Endothelial cell of umbilical vein (primary cell): ENCODE results near the gene TMEM132E. TPM values are rescaled to one million over a fixed set of nuclear protein-coding genes. Genes with fewer than 3 reads are reported as not detected.

Source experiments
- BruUV-seq: library from RNA; stranded (reverse); fragments of 400-500 nt; replicated peaks from 2 replicates; lab custom pipeline; 2021; lab: Mats Ljungman, UMichigan
- CTCF ChIA-PET: fragments of 300-600, 350-600 bp; sonication (Branson Sonifier 250); formaldehyde crosslinking; loops from one replicate; lab custom pipeline; 2021; ENCODE audit warnings: antibody characterized with exemption, inconsistent platforms; lab: Charles Lee
- POLR2A ChIA-PET: fragments of 300-600, 350-600 bp; sonication (Branson Sonifier 250); formaldehyde crosslinking; loops from one replicate; lab custom pipeline; 2021; ENCODE audit warnings: antibody characterized with exemption, inconsistent platforms; lab: Charles Lee
- DNase-seq: peaks from one replicate; pipeline ENCODE4 v3.0.0-alpha.2; 2011; ENCODE audit warnings: low read depth, low spot score
- FAIRE-seq: peaks from 2 replicates; lab custom pipeline; 2011; peaks lifted over from hg19 to GRCh38; lab: Jason Lieb, UNC
- H2AFZ ChIP-seq: 2 replicates; pipeline ENCODE4 v1.6.0; 2012; ENCODE audit warnings: low read depth, low read length, control low read depth, inconsistent platforms
- H3K27ac ChIP-seq: 2 replicates; pipeline ENCODE4 v1.5.1; 2011; ENCODE audit warnings: low read depth, mild to moderate bottlenecking, control low read depth, low read length, moderate library complexity; ENCODE audit not compliant: insufficient read depth
- H3K27me3 ChIP-seq, 2 experiments: 2 replicates each; pipeline versions ENCODE4 v1.6.0 to v1.6.1; 2011; ENCODE audit warnings: low read length in 2 of 2, mixed read lengths in 1 of 2; ENCODE audit not compliant: control insufficient read depth in 2 of 2, insufficient read depth in 2 of 2
- H3K36me3 ChIP-seq, 2 experiments: 2 replicates in 1 of 2; 3 replicates in 1 of 2; pipeline ENCODE4 v1.5.1; 2011; ENCODE audit warnings: low read length in 2 of 2, mild to moderate bottlenecking in 1 of 2, moderate library complexity in 1 of 2; ENCODE audit not compliant: control insufficient read depth in 2 of 2, insufficient read depth in 2 of 2; ENCODE audit errors: extremely low read depth in 1 of 2
- H3K4me1 ChIP-seq: 3 replicates; pipeline ENCODE4 v1.5.1; 2011; ENCODE audit warnings: mild to moderate bottlenecking, low read length; ENCODE audit not compliant: control insufficient read depth, insufficient read depth; ENCODE audit errors: extremely low read depth
- H3K4me2 ChIP-seq: 2 replicates; pipeline ENCODE4 v1.6.1; 2011; ENCODE audit warnings: low read length, control low read depth, mixed read lengths; ENCODE audit not compliant: insufficient read depth
- H3K4me3 ChIP-seq, 3 experiments: fragments of 200-600 bp in 1 of 3; sonication (generic), shearing (Covaris generic) in 1 of 3; replicated peaks in 1 of 3; 2 replicates each; pipeline ENCODE4 v1.5.1; 2011 to 2016; ENCODE audit warnings: control low read depth in 3 of 3, low read length in 3 of 3, mild to moderate bottlenecking in 2 of 3, inconsistent platforms in 1 of 3, low read depth in 1 of 3, moderate library complexity in 1 of 3; ENCODE audit not compliant: insufficient read depth in 1 of 3
- H3K79me2 ChIP-seq: 2 replicates; pipeline ENCODE4 v1.6.0; 2012; ENCODE audit warnings: low read length, inconsistent platforms; ENCODE audit not compliant: control insufficient read depth, insufficient read depth
- H3K9ac ChIP-seq: replicated peaks from 2 replicates; pipeline ENCODE3; 2011; ENCODE audit warnings: low read length, control low read depth; ENCODE audit not compliant: insufficient read depth; ENCODE audit errors: extremely low read depth
- H3K9me1 ChIP-seq: replicated peaks from 3 replicates; pipeline ENCODE4 v1.6.0; 2011; ENCODE audit warnings: mild to moderate bottlenecking, low read length; ENCODE audit not compliant: control insufficient read depth, insufficient read depth; ENCODE audit errors: extremely low read depth
- H3K9me3 ChIP-seq: replicated peaks from 2 replicates; pipeline ENCODE4 v1.5.1; 2012; ENCODE audit warnings: low read length, inconsistent platforms; ENCODE audit not compliant: control insufficient read depth, insufficient read depth
- H4K20me1 ChIP-seq: replicated peaks from 2 replicates; pipeline ENCODE3; 2011; ENCODE audit warnings: mild to moderate bottlenecking, low read length; ENCODE audit not compliant: control insufficient read depth, insufficient read depth; ENCODE audit errors: extremely low read depth
- EZH2 ChIP-seq: IDR thresholded peaks from 2 replicates; pipeline ENCODE4 v1.6.1; 2012; ENCODE audit warnings: borderline replicate concordance, low read depth, mild to moderate bottlenecking, moderate library complexity, low read length, inconsistent platforms; ENCODE audit not compliant: severe bottlenecking
- GATA2 ChIP-seq: IDR thresholded peaks from 2 replicates; pipeline ENCODE4 v1.7.0; 2011; ENCODE audit warnings: low read depth, mild to moderate bottlenecking, moderate library complexity, mixed read lengths, low read length; ENCODE audit not compliant: insufficient read length, insufficient read depth
- MYC ChIP-seq: IDR thresholded peaks from one replicate; pipeline ENCODE4 v1.6.1; 2011; ENCODE audit warnings: mild to moderate bottlenecking, low read depth, low read length
- POLR2A ChIP-seq: IDR thresholded peaks from 2 replicates; pipeline ENCODE4 v1.6.1; 2012; ENCODE audit warnings: low read depth, mild to moderate bottlenecking, control low read depth, low read length
- dilution Hi-C: fragments of 300-500 bp; cut with MboI; formaldehyde crosslinking; loops from one replicate; pipeline ENCODE4 v1.15.0; 2019; ENCODE audit warnings: low sequenced_read_pairs; ENCODE audit not compliant: extremely low pct_ligation_motif_present
- intact Hi-C: fragments of 100-400 bp; cut with micrococcal nuclease; formaldehyde crosslinking; loops from one replicate; pipeline ENCODE4 v1.10.0; 2022
- polyA plus RNA-seq, 4 experiments: library from polyadenylated mRNA; depleted of rRNA in 3 of 4; stranded (reverse) in 3 of 4; unstranded in 1 of 4; fragments of >200 nt; gene quantifications; 2 replicates each; pipeline versions ENCODE4 v1.2.1 to v1.2.3, GENCODE V29; 2011 to 2012; ENCODE audit warnings: missing spikeins in 1 of 4
- total RNA-seq: library from RNA; stranded (reverse); gene quantifications from 2 replicates; pipeline ENCODE4 v1.2.3, GENCODE V29; 2021
- TF ChIP-seq, protein P1 (sequence below), 2 donors: IDR thresholded peaks; 1 replicate in 1 of 2; 2 replicates in 1 of 2; pipeline ENCODE4 v1.5.1; 2011; ENCODE audit warnings: low read length in 2 of 2, mild to moderate bottlenecking in 2 of 2, moderate library complexity in 2 of 2, control low read depth in 1 of 2, inconsistent platforms in 1 of 2, low read depth in 1 of 2; ENCODE audit not compliant: insufficient read depth in 1 of 2; ENCODE audit errors: extremely low read depth in 1 of 2
- TF ChIP-seq, protein P2 (sequence below): IDR thresholded peaks from 2 replicates; pipeline ENCODE4 v1.6.1; 2011; ENCODE audit not compliant: insufficient read depth, insufficient read length

Gene TMEM132E
- total and polyA plus RNA-seq, 2 donors (not counting 3 experiments of a cell fraction or from before 2014, with no cell fraction given) = not detected

DNA sequence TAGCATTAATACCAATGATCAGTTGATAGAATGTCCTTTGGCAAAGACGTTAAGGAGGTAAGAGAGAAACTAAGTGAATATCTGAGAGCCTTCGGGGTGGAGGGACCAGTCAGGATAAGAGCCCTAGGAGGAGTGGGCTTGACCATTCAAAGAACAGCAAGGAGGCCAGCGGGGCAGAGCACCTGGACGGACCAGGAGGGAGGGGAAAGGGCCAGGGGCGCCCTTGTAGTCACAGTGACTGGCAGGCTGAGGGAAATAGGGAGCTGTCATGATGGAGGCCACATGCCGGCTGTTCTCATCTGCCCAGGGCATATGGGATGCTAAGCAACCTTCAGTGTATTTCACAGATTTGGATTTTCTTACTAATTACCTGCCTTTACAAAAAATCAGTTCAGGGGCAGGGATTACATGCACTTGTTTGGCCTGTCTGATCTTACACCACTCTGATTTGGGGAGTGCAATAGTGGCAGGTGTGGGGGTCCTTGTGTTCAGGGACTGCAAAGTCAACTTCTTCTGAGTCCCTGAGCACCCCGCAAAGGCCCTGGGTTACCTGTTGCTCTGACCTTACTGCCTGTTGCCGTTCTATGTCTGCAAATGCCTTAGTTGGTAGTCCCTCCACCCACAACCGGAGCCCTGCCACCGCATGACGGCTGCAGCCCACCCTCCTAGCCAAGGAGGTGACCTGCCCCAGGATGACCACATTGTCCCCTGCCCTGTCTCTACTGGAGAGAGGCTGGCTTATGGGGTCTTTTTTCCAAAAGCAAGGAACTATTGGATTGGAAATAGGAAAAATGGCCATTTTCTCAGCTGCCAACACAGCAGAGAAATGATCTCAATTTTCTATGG lies 10.0 kb downstream of the TMEM132E start:
- Histone ChIP-seq H4K20me1 (no peaks in the 10 kb centered on the region), H3K79me2 (no peaks in the 10 kb centered on the region), H3K9me3 (no peaks in the 10 kb centered on the region), H2AFZ (no peak overlapping the region), H3K27ac (no peak overlapping the region), H3K4me2 (no peak overlapping the region), H3K36me3 (no peaks in the 10 kb centered on the region), H3K27me3 (peaks cover 4 to 14% of the 10 kb centered on the region in 2 experiments), H3K9ac (no peak overlapping the region), H3K4me1 (no peaks in the 10 kb centered on the region), H3K9me1 (no peaks in the 10 kb centered on the region), H3K4me3 (no peak overlapping the region)
- no peak for DNase-seq
- intact Hi-C loops (no loop called here), dilution Hi-C loops (no loop called here)
- ChIA-PET CTCF (no interaction called here), POLR2A (no interaction called here)
- no peak for FAIRE-seq
- BruUV-seq = no TSS peak
- TF ChIP-seq GATA2 = no peak
- TF ChIP-seq, protein P1, sequence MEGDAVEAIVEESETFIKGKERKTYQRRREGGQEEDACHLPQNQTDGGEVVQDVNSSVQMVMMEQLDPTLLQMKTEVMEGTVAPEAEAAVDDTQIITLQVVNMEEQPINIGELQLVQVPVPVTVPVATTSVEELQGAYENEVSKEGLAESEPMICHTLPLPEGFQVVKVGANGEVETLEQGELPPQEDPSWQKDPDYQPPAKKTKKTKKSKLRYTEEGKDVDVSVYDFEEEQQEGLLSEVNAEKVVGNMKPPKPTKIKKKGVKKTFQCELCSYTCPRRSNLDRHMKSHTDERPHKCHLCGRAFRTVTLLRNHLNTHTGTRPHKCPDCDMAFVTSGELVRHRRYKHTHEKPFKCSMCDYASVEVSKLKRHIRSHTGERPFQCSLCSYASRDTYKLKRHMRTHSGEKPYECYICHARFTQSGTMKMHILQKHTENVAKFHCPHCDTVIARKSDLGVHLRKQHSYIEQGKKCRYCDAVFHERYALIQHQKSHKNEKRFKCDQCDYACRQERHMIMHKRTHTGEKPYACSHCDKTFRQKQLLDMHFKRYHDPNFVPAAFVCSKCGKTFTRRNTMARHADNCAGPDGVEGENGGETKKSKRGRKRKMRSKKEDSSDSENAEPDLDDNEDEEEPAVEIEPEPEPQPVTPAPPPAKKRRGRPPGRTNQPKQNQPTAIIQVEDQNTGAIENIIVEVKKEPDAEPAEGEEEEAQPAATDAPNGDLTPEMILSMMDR (IDR thresholded peaks at IDR 0.05; ENCODE audit: extremely low read depth in 1 of 2, insufficient read depth in 1 of 2, low read depth in 1 of 2, low read length in 2 of 2) = no peak
- TF ChIP-seq, protein P2, sequence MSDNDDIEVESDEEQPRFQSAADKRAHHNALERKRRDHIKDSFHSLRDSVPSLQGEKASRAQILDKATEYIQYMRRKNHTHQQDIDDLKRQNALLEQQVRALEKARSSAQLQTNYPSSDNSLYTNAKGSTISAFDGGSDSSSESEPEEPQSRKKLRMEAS = no peak
- TF ChIP-seq MYC = no peak
- TF ChIP-seq POLR2A = no peak
- no peak for TF ChIP-seq EZH2
